ENCODE data around the gene UTP14C. TPM values are rescaled to one million over a fixed set of nuclear protein-coding genes. Genes with fewer than 3 reads are reported as not detected.
"Not testable (repeated sequence)": the region's sequence is repeated elsewhere in the genome, so short reads cannot be mapped to it uniquely, and the experiment has no call there.

Gene UTP14C
- total RNA-seq, 2 donors from 2014 or later: 19.1 to 26.1 TPM

GRCh38 chr13:51978796-51979556 is 45.5 kb upstream of the UTP14C start:
- no peak overlapping the region for H3K27ac ChIP-seq
- 91% methylated on average over 5 of the region's 5 CpGs for WGBS
- intact Hi-C loops (cut with DNase I): no loop called here
- H3K9me3 ChIP-seq: no peaks in the 10 kb centered on the region
- TF ChIP-seq POLR2A (IDR thresholded peaks at IDR 0.05) (no peak), POLR2AphosphoS5 (IDR thresholded peaks at IDR 0.05) (no peak)
- TF ChIP-seq, protein P1, sequence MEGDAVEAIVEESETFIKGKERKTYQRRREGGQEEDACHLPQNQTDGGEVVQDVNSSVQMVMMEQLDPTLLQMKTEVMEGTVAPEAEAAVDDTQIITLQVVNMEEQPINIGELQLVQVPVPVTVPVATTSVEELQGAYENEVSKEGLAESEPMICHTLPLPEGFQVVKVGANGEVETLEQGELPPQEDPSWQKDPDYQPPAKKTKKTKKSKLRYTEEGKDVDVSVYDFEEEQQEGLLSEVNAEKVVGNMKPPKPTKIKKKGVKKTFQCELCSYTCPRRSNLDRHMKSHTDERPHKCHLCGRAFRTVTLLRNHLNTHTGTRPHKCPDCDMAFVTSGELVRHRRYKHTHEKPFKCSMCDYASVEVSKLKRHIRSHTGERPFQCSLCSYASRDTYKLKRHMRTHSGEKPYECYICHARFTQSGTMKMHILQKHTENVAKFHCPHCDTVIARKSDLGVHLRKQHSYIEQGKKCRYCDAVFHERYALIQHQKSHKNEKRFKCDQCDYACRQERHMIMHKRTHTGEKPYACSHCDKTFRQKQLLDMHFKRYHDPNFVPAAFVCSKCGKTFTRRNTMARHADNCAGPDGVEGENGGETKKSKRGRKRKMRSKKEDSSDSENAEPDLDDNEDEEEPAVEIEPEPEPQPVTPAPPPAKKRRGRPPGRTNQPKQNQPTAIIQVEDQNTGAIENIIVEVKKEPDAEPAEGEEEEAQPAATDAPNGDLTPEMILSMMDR (IDR thresholded peaks at IDR 0.05): no peak
- H3K36me3 ChIP-seq: no peaks in the 10 kb centered on the region
- no peak for DNase-seq (ENCODE audit: low spot score)
- no peaks in the 10 kb centered on the region for H3K27me3 ChIP-seq (replicated peaks; ENCODE audit: insufficient read depth)
- H3K4me1 ChIP-seq (replicated peaks): no peaks in the 10 kb centered on the region
- H3K4me3 ChIP-seq: no peak overlapping the region

DNA sequence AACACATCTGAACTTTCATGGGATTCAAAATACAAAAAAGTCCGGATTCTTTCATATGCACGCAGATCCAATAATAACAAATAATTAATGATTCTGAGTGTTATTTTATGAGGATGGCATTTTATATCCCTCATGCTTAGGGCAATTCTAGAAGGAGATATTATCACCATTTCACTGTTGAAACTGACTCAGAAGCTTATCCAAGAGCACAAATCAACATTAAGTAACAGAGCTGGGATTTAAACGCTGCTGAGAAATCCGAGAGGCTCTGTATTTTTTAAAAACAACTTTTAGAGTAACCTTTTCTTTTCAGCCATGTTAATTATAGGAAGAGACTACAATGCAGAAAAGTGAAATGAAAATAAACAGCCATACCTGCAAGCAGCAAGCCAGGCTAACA is 43.6 kb upstream of the UTP14C start:
- no peaks in the 10 kb centered on the region for H3K27me3 ChIP-seq (replicated peaks; ENCODE audit: insufficient read depth)
- no peak overlapping the region for H3K4me3 ChIP-seq
- H3K36me3 ChIP-seq: no peaks in the 10 kb centered on the region
- TF ChIP-seq POLR2AphosphoS5 (IDR thresholded peaks at IDR 0.05): no peak
- TF ChIP-seq, protein P1 (IDR thresholded peaks at IDR 0.05): no peak
- no peak for TF ChIP-seq POLR2A (IDR thresholded peaks at IDR 0.05)
- intact Hi-C loops (cut with DNase I): no loop called here
- 14% methylated on average over 4 of the region's 4 CpGs for WGBS
- H3K27ac ChIP-seq: no peak overlapping the region
- H3K4me1 ChIP-seq (replicated peaks): no peaks in the 10 kb centered on the region
- no peaks in the 10 kb centered on the region for H3K9me3 ChIP-seq
- DNase-seq (ENCODE audit: low spot score): no peak

- 65% methylated on average over 4 of the region's 4 CpGs for WGBS
- no peak overlapping the region for H3K4me3 ChIP-seq
- no peaks in the 10 kb centered on the region for H3K27me3 ChIP-seq (replicated peaks; ENCODE audit: insufficient read depth)
- intact Hi-C loops (cut with DNase I): no loop called here
- TF ChIP-seq POLR2A (IDR thresholded peaks at IDR 0.05) (no peak), POLR2AphosphoS5 (IDR thresholded peaks at IDR 0.05) (no peak)
- TF ChIP-seq, protein P1 (IDR thresholded peaks at IDR 0.05): no peak
- H3K9me3 ChIP-seq: no peaks in the 10 kb centered on the region
- H3K36me3 ChIP-seq: no peaks in the 10 kb centered on the region
- H3K4me1 ChIP-seq (replicated peaks): no peaks in the 10 kb centered on the region
- DNase-seq (ENCODE audit: low spot score): no peak
- H3K27ac ChIP-seq: no peak overlapping the region
Observed at GRCh38 chr13:51981355-51981754, 43.1 kb upstream of the UTP14C start.

- DNase-seq (ENCODE audit: low spot score); H3K27me3 ChIP-seq (replicated peaks; ENCODE audit: insufficient read depth); H3K27ac ChIP-seq; H3K4me1 ChIP-seq (replicated peaks); H3K9me3 ChIP-seq; H3K36me3 ChIP-seq; H3K4me3 ChIP-seq; intact Hi-C loops (cut with DNase I): not testable (repeated sequence)
- 92% methylated on average over 2 of the region's 3 CpGs for WGBS
Observed at GRCh38 chr13:51983292-51983691, 41.2 kb upstream of the UTP14C start.

DNA sequence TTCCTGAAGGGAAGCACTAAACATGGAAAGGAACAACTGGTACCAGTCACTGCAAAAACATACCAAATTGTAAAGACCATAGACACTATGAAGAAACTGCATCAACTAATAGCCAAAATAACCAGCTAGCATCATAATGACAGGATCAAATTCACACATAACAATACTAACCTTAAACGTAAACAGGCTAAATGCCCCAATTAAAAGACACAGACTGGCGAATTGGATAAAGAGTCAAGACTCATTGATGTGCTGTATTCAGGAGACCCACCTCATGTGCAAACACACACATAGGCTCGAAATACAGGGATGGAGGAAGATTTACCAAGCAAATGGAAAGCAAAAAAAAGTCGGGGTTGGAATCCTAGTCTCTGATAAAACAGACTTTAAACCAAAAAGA is 39.6 kb upstream of the UTP14C start:
- H3K4me3 ChIP-seq; H3K27ac ChIP-seq; H3K36me3 ChIP-seq; H3K4me1 ChIP-seq (replicated peaks); DNase-seq (ENCODE audit: low spot score); intact Hi-C loops (cut with DNase I); H3K27me3 ChIP-seq (replicated peaks; ENCODE audit: insufficient read depth); H3K9me3 ChIP-seq: not testable (repeated sequence)
- WGBS: 98% methylated on average over 4 of the region's 4 CpGs

- Histone ChIP-seq H3K27me3 (replicated peaks; ENCODE audit: insufficient read depth) (no peaks in the 10 kb centered on the region), H3K4me3 (no peak overlapping the region), H3K36me3 (no peaks in the 10 kb centered on the region), H3K9me3 (no peaks in the 10 kb centered on the region), H3K4me1 (replicated peaks) (no peaks in the 10 kb centered on the region), H3K27ac (no peak overlapping the region)
- DNase-seq (ENCODE audit: low spot score): no peak
- WGBS: 87% methylated on average over 3 of the region's 3 CpGs
- TF ChIP-seq, protein P1 (IDR thresholded peaks at IDR 0.05): no peak
- TF ChIP-seq POLR2A (IDR thresholded peaks at IDR 0.05) (no peak), POLR2AphosphoS5 (IDR thresholded peaks at IDR 0.05) (no peak)
- intact Hi-C loops (cut with DNase I): no loop called here
Observed at GRCh38 chr13:51988988-51989618, 35.4 kb upstream of the UTP14C start.
